NB4 (cell line): ENCODE measurements around the gene PHLDB1.

Source experiments
- CTCF ChIP-seq: IDR thresholded peaks from one replicate; pipeline ENCODE4 v1.5.1; 2012; ENCODE audit warnings: low read depth, low read length
- POLR2A ChIP-seq: IDR thresholded peaks from 2 replicates; pipeline ENCODE4 v1.6.1; 2011; ENCODE audit warnings: mild to moderate bottlenecking; ENCODE audit not compliant: insufficient read length; ENCODE audit errors: extremely low read depth

DNA sequence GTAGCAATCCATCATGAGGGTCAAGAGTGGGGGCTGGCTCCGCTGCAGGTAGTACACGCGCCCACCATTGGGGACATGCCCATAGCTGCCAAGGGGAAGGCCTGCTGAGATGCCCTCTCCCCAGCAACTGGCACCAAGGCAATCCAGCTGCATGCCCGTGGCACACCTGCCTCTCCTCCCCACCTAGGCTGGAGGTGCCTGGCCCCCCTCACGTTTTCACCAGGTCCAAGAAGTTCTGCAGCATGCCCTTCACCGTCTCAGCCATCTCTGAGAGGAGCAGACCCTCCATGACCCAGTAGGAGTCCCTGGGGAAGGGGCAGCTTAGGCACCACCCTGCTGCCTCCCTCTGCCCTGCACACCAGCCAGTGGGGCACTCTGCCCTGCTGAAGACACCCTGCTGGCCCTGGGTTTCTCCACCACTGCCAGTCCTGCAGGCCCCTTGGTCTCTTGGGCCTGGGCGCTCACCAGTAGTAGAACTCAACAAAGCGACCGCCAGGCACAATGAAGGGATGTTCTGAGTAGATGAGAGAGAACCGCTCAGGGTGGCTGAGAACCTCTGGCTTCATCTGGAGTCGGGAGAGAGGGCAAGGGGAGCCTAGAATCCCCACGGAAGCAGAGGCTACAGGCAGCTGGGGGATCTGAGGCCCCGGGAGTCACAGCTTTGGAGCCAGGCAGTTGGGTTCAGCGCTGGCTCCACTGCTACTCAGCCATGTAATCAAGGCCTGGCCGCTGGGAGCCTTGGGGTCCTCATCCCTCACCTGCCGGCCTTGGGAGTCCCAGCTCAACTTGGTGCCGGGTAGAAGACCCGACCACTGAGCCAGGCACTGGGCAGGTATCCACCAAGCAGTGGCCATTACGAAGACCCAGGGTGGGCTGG is 54.2 kb downstream of the PHLDB1 start:
- TF ChIP-seq CTCF, result no peak
- no peak for TF ChIP-seq POLR2A
